Tongue (tissue), 2 donors: ENCODE results near the gene PLAC1. TPM values are rescaled to one million over a fixed set of nuclear protein-coding genes. Genes with fewer than 3 reads are reported as not detected.

Experiments used
- DNase-seq: peaks from one replicate; pipeline ENCODE4 v3.0.0-alpha.2; 2015
- total RNA-seq: library from RNA; depleted of rRNA; stranded (reverse); fragments of >200 nt; gene quantifications from one replicate; pipeline ENCODE4 v1.2.3, GENCODE V29; 2014

The PLAC1 gene
- total RNA-seq, 1 donor from 2014 or later: 1.4 TPM

- DNase-seq: peak; percentile 90
These were observed 26.6 kb downstream of the PLAC1 start for GRCh38 chrX:134631426-134632346.

GRCh38 chrX:134628663-134629062 lies 29.6 kb downstream of the PLAC1 start:
- DNase-seq: no peak

- DNase-seq: no peak
These were observed 31.8 kb downstream of the PLAC1 start for GRCh38 chrX:134626434-134626833.

- DNase-seq: no peak
These were observed 33.0 kb downstream of the PLAC1 start for GRCh38 chrX:134625315-134625718.

GRCh38 chrX:134624046-134624430 lies 34.2 kb downstream of the PLAC1 start:
- no peak for DNase-seq

GRCh38 chrX:134623293-134624045 lies 34.8 kb downstream of the PLAC1 start:
- DNase-seq: no peak

- no peak for DNase-seq
These were observed 35.5 kb downstream of the PLAC1 start for GRCh38 chrX:134622813-134623185.

- DNase-seq: peak; percentile 86
These were observed 36.0 kb downstream of the PLAC1 start for GRCh38 chrX:134622056-134622812.

- DNase-seq: no peak
These were observed 38.4 kb downstream of the PLAC1 start for GRCh38 chrX:134619838-134620237.

GRCh38 chrX:134613396-134613795 lies 44.9 kb downstream of the PLAC1 start:
- no peak for DNase-seq

GRCh38 chrX:134608153-134608552 lies 50.1 kb downstream of the PLAC1 start:
- no peak for DNase-seq

- no peak for DNase-seq
These were observed 50.7 kb downstream of the PLAC1 start for GRCh38 chrX:134607523-134607922.

GRCh38 chrX:134604701-134605311 lies 53.5 kb downstream of the PLAC1 start:
- DNase-seq: peak; percentile 92

GRCh38 chrX:134603806-134604700 lies 54.2 kb downstream of the PLAC1 start:
- DNase-seq: peak; percentile 72

GRCh38 chrX:134602410-134602809 lies 55.9 kb downstream of the PLAC1 start:
- DNase-seq: no peak

GRCh38 chrX:134601240-134601765 lies 57.0 kb downstream of the PLAC1 start:
- no peak for DNase-seq

GRCh38 chrX:134600714-134601113 lies 57.6 kb downstream of the PLAC1 start:
- DNase-seq: no peak

GRCh38 chrX:134599184-134599914 lies 58.9 kb downstream of the PLAC1 start:
- DNase-seq: peak; percentile 60

GRCh38 chrX:134592303-134592702 lies 66.0 kb downstream of the PLAC1 start:
- DNase-seq: no peak

- DNase-seq: peak; percentile 57
These were observed 66.8 kb downstream of the PLAC1 start for GRCh38 chrX:134591502-134591901.
